Measurements from ENCODE around the gene RAD51B.

- TF ChIP-seq JUNB (CRISPR knock-in tag; conservative IDR thresholded peaks at IDR 0.05) (no peak), TAF1 (IDR thresholded peaks at IDR 0.05; ENCODE audit: control insufficient read depth, extremely low read depth, insufficient read depth, low read length, severe bottlenecking) (no peak)
- TF ChIP-seq, protein P1, sequence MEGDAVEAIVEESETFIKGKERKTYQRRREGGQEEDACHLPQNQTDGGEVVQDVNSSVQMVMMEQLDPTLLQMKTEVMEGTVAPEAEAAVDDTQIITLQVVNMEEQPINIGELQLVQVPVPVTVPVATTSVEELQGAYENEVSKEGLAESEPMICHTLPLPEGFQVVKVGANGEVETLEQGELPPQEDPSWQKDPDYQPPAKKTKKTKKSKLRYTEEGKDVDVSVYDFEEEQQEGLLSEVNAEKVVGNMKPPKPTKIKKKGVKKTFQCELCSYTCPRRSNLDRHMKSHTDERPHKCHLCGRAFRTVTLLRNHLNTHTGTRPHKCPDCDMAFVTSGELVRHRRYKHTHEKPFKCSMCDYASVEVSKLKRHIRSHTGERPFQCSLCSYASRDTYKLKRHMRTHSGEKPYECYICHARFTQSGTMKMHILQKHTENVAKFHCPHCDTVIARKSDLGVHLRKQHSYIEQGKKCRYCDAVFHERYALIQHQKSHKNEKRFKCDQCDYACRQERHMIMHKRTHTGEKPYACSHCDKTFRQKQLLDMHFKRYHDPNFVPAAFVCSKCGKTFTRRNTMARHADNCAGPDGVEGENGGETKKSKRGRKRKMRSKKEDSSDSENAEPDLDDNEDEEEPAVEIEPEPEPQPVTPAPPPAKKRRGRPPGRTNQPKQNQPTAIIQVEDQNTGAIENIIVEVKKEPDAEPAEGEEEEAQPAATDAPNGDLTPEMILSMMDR (IDR thresholded peaks at IDR 0.05 in 2 of 3, conservative IDR thresholded peaks at IDR 0.05 in 1 of 3; ENCODE audit: insufficient read depth in 2 of 3, low read depth in 1 of 3, low read length in 3 of 3): no peak
Observed at GRCh38 chr14:68693926-68694325, 874.3 kb downstream of the RAD51B start.

Measured in K562 (cell line).